ENCODE data around the gene FIGN. TPM values are rescaled to one million over a fixed set of nuclear protein-coding genes. Genes with fewer than 3 reads are reported as not detected.

The FIGN gene
- total and polyA plus RNA-seq, 2 of the 8 experiments (the other 6 are each of a cell fraction or from before 2014, with no cell fraction given) = 5.0 to 22.8 TPM

DNA sequence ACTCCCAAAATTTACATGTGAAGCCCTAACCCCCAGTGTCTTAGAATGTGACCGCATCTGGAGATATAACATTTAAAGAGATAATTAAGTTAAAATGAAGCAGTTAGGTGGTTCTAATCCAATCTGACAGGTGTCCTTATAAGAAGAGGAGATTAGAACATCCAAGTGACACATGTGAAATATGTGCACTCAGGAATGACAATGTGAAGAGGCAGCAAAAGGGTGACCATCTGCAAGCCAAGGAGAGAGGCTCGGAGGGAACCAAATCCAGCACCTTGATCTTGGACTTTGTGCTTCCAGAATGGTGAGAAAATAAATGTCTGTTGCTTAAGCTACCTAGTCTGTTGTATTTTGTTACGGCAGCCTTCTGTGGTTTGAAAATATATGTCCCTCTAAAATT lies 165.4 kb downstream of the FIGN start:
- Histone ChIP-seq H3K36me3 (ENCODE audit: control insufficient read depth in 2 of 4, insufficient read depth in 4 of 4, low read length in 3 of 4) (no peaks in the 10 kb centered on the region), H3K56ac (replicated peaks; ENCODE audit: insufficient read length, low read depth, low read length) (no peak overlapping the region), H2BK120ac (replicated peaks; ENCODE audit: low read depth, low read length) (no peak overlapping the region), H4K8ac (ENCODE audit: extremely low read depth, insufficient read depth, low read length) (no peak overlapping the region), H3K27me3 (replicated peaks in 1 of 4; ENCODE audit: control insufficient read depth in 3 of 4, extremely low read depth in 1 of 4, insufficient read depth in 3 of 4, low read length in 3 of 4) (no peaks in the 10 kb centered on the region; a peak in 1 of 7 replicates), H3K79me1 (ENCODE audit: low read depth, low read length) (no peaks in the 10 kb centered on the region), H3K14ac (ENCODE audit: insufficient read length) (no peak overlapping the region), H2BK12ac (ENCODE audit: low read depth, low read length) (no peak overlapping the region), H3K4me1 (replicated peaks in 1 of 4; ENCODE audit: control insufficient read depth in 3 of 4, insufficient read depth in 4 of 4, low read length in 3 of 4) (no peaks in the 10 kb centered on the region), H3K23ac (ENCODE audit: insufficient read length) (no peak overlapping the region), H2AK5ac (ENCODE audit: low read depth, low read length) (no peak overlapping the region), H2BK15ac (ENCODE audit: low read length) (no peak overlapping the region), H4K91ac (replicated peaks; ENCODE audit: insufficient read length, low read length) (no peak overlapping the region), H2BK20ac (ENCODE audit: low read length) (no peak overlapping the region), H3K23me2 (ENCODE audit: low read depth, low read length) (no peaks in the 10 kb centered on the region), H3K4ac (replicated peaks; ENCODE audit: insufficient read length, low read depth, low read length) (no peak overlapping the region), H4K20me1 (replicated peaks in 1 of 2; ENCODE audit: control insufficient read depth in 1 of 2, insufficient read depth in 2 of 2, low read length in 2 of 2) (no peaks in the 10 kb centered on the region), H3K79me2 (ENCODE audit: control insufficient read depth in 1 of 2, insufficient read depth in 2 of 2, low read length in 2 of 2) (no peaks in the 10 kb centered on the region), H2AFZ (ENCODE audit: low read length) (no peak overlapping the region), H3K9me3 (ENCODE audit: insufficient read depth in 2 of 2, low read depth in 1 of 2, low read length in 1 of 2) (no peaks in the 10 kb centered on the region), H3K18ac (ENCODE audit: extremely low read depth, low read length) (no peak overlapping the region), H3K27ac (ENCODE audit: low read depth, low read length) (no peak overlapping the region), H3K4me3 (ENCODE audit: extremely low read depth in 1 of 4, insufficient read depth in 2 of 4, low read depth in 3 of 4, low read length in 4 of 4) (no peak overlapping the region), H4K5ac (ENCODE audit: insufficient read length, low read depth, low read length) (no peak overlapping the region), H3K4me2 (ENCODE audit: insufficient read depth in 1 of 2, low read depth in 2 of 2, low read length in 2 of 2) (no peak overlapping the region), H3K9ac (replicated peaks in 1 of 4; ENCODE audit: extremely low read depth in 1 of 4, low read depth in 3 of 4, low read length in 3 of 4) (no peak overlapping the region), H2BK5ac (ENCODE audit: low read depth, low read length) (no peak overlapping the region)
- POLR2A ChIA-PET (ENCODE audit: partially characterized antibody) = no interaction called here
- 83% methylated on average over 3 of the region's 3 CpGs; no CpG with 5 or more reads in 1 of the 2 experiments for WGBS, 2 experiments (ENCODE audit: extremely low coverage in 1 of 2, insufficient coverage in 1 of 2, insufficient read length in 1 of 2, insufficient replicate concordance in 2 of 2, low coverage in 1 of 2, low lambda C conversion rate in 2 of 2, missing lambda C conversion rate in 1 of 2)
- CTCF ChIA-PET (ENCODE audit: partially characterized antibody) = interaction anchor here (1.3 to 1.5 kb wide), 2 partner anchors 24 to 309 kb away, joined by 3 read pairs; no protein-coding TSS in a partner anchor
- no peak for DNase-seq (ENCODE audit: low read depth in 1 of 2, low spot score in 2 of 2)
- FAIRE-seq = no peak
- no peak for TF ChIP-seq RBBP5 (IDR thresholded peaks at IDR 0.05; ENCODE audit: borderline replicate concordance, low read depth, low read length)
- TF ChIP-seq BRCA1 (IDR thresholded peaks at IDR 0.05; ENCODE audit: low read depth, low read length) = no peak
- TF ChIP-seq, protein P1, sequence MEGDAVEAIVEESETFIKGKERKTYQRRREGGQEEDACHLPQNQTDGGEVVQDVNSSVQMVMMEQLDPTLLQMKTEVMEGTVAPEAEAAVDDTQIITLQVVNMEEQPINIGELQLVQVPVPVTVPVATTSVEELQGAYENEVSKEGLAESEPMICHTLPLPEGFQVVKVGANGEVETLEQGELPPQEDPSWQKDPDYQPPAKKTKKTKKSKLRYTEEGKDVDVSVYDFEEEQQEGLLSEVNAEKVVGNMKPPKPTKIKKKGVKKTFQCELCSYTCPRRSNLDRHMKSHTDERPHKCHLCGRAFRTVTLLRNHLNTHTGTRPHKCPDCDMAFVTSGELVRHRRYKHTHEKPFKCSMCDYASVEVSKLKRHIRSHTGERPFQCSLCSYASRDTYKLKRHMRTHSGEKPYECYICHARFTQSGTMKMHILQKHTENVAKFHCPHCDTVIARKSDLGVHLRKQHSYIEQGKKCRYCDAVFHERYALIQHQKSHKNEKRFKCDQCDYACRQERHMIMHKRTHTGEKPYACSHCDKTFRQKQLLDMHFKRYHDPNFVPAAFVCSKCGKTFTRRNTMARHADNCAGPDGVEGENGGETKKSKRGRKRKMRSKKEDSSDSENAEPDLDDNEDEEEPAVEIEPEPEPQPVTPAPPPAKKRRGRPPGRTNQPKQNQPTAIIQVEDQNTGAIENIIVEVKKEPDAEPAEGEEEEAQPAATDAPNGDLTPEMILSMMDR (IDR thresholded peaks at IDR 0.05; ENCODE audit: control extremely low read depth in 1 of 3, insufficient read depth in 1 of 3, low read depth in 1 of 3, low read length in 3 of 3) = no peak
- TF ChIP-seq JUND (IDR thresholded peaks at IDR 0.05; ENCODE audit: low read length) = no peak
- TF ChIP-seq TAF1 (IDR thresholded peaks at IDR 0.05; ENCODE audit: low read depth, low read length) = no peak
- TF ChIP-seq SIRT6 (IDR thresholded peaks at IDR 0.05; ENCODE audit: low read length) = no peak
- TF ChIP-seq TBP (IDR thresholded peaks at IDR 0.05; ENCODE audit: low read depth, low read length) = no peak
- TF ChIP-seq CBX5 (IDR thresholded peaks at IDR 0.05; ENCODE audit: low read depth, low read length) = no peak
- TF ChIP-seq GTF2F1 (IDR thresholded peaks at IDR 0.05; ENCODE audit: borderline replicate concordance, low read depth, low read length) = no peak
- no peak for TF ChIP-seq BACH1 (IDR thresholded peaks at IDR 0.05; ENCODE audit: low read length)
- TF ChIP-seq, protein P2, sequence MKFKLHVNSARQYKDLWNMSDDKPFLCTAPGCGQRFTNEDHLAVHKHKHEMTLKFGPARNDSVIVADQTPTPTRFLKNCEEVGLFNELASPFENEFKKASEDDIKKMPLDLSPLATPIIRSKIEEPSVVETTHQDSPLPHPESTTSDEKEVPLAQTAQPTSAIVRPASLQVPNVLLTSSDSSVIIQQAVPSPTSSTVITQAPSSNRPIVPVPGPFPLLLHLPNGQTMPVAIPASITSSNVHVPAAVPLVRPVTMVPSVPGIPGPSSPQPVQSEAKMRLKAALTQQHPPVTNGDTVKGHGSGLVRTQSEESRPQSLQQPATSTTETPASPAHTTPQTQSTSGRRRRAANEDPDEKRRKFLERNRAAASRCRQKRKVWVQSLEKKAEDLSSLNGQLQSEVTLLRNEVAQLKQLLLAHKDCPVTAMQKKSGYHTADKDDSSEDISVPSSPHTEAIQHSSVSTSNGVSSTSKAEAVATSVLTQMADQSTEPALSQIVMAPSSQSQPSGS (IDR thresholded peaks at IDR 0.05; ENCODE audit: low read length) = no peak

Data from H1 (cell line).